ENCODE measurements around the gene APOL6. TPM values are rescaled to one million over a fixed set of nuclear protein-coding genes. Genes with fewer than 3 reads are reported as not detected.

Gene APOL6
- total and polyA plus RNA-seq, 7 donors = 0.87 to 9.5 (median 2.4) TPM

DNA sequence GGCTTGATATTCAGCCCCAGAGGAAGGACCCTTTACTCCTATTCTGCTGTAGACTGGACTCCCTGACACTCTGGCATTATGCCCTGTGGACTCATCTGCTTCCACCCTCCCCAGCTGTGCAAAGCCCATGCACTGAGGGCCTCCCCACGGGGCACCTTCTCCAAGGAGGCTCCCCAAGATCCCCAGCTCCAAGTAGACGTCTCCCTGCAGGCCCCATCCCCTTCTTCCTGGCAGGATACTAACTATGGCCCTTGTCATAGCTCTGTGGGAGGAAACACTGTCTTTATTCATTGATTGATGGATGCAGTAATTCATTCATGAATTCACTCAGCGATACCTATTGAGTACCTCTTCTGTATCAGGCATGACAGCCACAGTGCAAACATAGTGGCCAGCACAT lies 15.3 kb upstream of the APOL6 start:
- Histone ChIP-seq H3K27me3 (ENCODE audit: insufficient read depth in 3 of 3, low read length in 2 of 3) (no peaks in the 10 kb centered on the region), H3K27ac (no peak overlapping the region), H3K36me3 (ENCODE audit: insufficient read depth in 1 of 2, low read depth in 1 of 2) (no peaks in the 10 kb centered on the region), H3K4me1 (peaks cover 8% of the 10 kb centered on the region), H3K9me3 (no peaks in the 10 kb centered on the region), H3K4me3 (no peak overlapping the region)
- TF ChIP-seq, protein P1, sequence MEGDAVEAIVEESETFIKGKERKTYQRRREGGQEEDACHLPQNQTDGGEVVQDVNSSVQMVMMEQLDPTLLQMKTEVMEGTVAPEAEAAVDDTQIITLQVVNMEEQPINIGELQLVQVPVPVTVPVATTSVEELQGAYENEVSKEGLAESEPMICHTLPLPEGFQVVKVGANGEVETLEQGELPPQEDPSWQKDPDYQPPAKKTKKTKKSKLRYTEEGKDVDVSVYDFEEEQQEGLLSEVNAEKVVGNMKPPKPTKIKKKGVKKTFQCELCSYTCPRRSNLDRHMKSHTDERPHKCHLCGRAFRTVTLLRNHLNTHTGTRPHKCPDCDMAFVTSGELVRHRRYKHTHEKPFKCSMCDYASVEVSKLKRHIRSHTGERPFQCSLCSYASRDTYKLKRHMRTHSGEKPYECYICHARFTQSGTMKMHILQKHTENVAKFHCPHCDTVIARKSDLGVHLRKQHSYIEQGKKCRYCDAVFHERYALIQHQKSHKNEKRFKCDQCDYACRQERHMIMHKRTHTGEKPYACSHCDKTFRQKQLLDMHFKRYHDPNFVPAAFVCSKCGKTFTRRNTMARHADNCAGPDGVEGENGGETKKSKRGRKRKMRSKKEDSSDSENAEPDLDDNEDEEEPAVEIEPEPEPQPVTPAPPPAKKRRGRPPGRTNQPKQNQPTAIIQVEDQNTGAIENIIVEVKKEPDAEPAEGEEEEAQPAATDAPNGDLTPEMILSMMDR (IDR thresholded peaks at IDR 0.05) = no peak
- DNase-seq (no peak), ATAC-seq (no peak)
- intact Hi-C loops (cut with DNase I) = loop anchor here in 1 of 2 donors (5.0 kb wide), 1 partner anchor 44 kb away; no protein-coding TSS in a partner anchor
- WGBS, 3 donors = 74 to 81% (median 74%) methylated on average over 3 of the region's 3 CpGs

DNA sequence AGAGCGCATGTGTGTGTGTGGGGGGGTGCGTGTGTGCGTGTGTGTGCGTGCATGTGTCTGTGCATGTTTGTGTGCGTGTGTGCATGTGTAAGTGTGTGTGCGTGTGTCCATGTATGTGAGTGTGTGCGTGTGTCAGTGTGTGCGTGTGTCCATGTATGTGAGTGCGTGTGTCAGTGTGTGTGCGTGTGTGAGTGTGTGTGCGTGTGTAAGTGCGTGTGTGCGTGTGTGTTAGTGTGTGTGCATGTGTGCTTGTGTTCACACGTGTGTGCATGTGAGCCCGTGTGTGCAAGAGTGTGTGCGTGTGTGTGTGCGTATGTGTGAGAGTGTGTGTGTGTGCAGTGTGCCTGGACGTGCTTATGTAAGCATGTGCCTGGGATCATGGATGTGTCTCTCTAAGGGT lies 14.7 kb upstream of the APOL6 start:
- no peaks in the 10 kb centered on the region for H3K9me3 ChIP-seq
- intact Hi-C loops (cut with DNase I) = loop anchor here in 1 of 2 donors (5.0 kb wide), 1 partner anchor 44 kb away; no protein-coding TSS in a partner anchor
- TF ChIP-seq, protein P1 (IDR thresholded peaks at IDR 0.05) = no peak
- no peak overlapping the region for H3K27ac ChIP-seq
- H3K4me1 ChIP-seq = peaks cover 13% of the 10 kb centered on the region
- no peaks in the 10 kb centered on the region for H3K36me3 ChIP-seq (ENCODE audit: insufficient read depth in 1 of 2, low read depth in 1 of 2)
- WGBS, 3 donors = 82 to 93% (median 89%) methylated on average over 18 of the region's 18 CpGs
- no peak overlapping the region for H3K4me3 ChIP-seq
- no peaks in the 10 kb centered on the region for H3K27me3 ChIP-seq (ENCODE audit: insufficient read depth in 3 of 3, low read length in 2 of 3)
- DNase-seq (no peak), ATAC-seq (no peak)

DNA sequence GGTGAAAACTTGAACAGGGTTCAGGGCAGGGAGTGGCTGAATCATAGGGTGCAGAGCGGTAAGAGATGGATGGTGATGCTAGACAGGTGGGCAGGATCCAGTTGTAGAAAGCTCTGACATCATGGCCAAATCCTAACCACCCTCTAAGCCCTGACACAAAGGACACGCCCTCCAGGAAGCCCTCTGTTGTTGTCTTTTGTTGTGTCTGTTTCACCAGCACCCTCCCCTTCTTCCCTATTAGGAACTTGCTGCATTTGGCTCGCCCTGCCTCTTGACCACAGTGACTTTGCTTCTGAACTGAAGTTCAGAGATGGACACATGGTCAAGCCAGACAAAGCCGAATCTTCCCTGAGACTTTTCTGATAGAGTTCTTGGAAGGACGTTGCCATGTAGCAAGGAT lies 14.2 kb upstream of the APOL6 start:
- Histone ChIP-seq H3K27ac (no peak overlapping the region), H3K9me3 (no peaks in the 10 kb centered on the region), H3K27me3 (ENCODE audit: insufficient read depth in 3 of 3, low read length in 2 of 3) (no peaks in the 10 kb centered on the region), H3K36me3 (ENCODE audit: insufficient read depth in 1 of 2, low read depth in 1 of 2) (no peaks in the 10 kb centered on the region), H3K4me3 (no peak overlapping the region), H3K4me1 (peaks cover 18% of the 10 kb centered on the region)
- intact Hi-C loops (cut with DNase I) = loop anchor here in 1 of 2 donors (5.0 kb wide), 1 partner anchor 43 kb away; no protein-coding TSS in a partner anchor
- DNase-seq (no peak), ATAC-seq (no peak)
- WGBS, 3 donors = 71 to 84% (median 80%) methylated on average over 5 of the region's 5 CpGs
- TF ChIP-seq, protein P1 (IDR thresholded peaks at IDR 0.05) = no peak

DNA sequence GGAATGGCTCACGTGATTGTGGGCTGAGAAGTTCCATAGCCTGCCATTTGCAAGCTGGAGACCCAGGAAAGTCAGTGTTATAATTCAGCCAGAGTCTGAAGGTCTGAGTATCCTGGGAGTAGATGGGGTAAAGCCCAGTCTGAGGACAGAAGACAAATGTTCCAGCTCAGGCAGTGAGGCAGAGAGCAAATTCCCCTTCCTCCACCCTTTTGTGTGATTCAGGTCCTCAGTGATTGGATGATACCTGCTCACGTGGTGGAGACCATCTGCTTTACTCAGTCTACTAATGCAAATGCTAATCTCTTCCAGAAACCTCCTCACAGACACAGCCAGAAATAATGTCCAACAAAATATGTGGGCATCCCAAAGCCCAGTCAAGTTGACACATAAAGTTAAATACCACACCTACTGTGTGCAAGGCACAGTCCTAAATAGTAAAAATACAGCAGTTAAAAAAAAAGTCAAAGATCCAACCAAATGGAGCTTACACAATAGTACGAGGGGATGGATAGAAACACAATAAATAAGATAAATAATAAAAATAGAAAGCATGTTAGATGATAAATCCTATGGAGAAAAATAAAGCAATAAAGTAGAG lies 13.2 kb upstream of the APOL6 start:
- Histone ChIP-seq H3K4me3 (no peak overlapping the region), H3K4me1 (peaks cover 17% of the 10 kb centered on the region), H3K9me3 (no peaks in the 10 kb centered on the region), H3K36me3 (ENCODE audit: insufficient read depth in 1 of 2, low read depth in 1 of 2) (no peaks in the 10 kb centered on the region), H3K27ac (no peak overlapping the region), H3K27me3 (ENCODE audit: insufficient read depth in 3 of 3, low read length in 2 of 3) (no peaks in the 10 kb centered on the region)
- no peak for ATAC-seq
- TF ChIP-seq, protein P1 (IDR thresholded peaks at IDR 0.05) = no peak
- no peak for DNase-seq
- intact Hi-C loops (cut with DNase I) = loop anchor here in 1 of 2 donors (5.0 kb wide), 1 partner anchor 42 kb away; no protein-coding TSS in a partner anchor
- 73 to 91% (median 91%) methylated on average over 3 of the region's 3 CpGs for WGBS, 3 donors

- ATAC-seq (no peak), DNase-seq (no peak)
- Histone ChIP-seq H3K36me3 (ENCODE audit: insufficient read depth in 1 of 2, low read depth in 1 of 2) (no peaks in the 10 kb centered on the region), H3K9me3 (no peaks in the 10 kb centered on the region), H3K4me3 (no peak overlapping the region), H3K27me3 (ENCODE audit: insufficient read depth in 3 of 3, low read length in 2 of 3) (no peaks in the 10 kb centered on the region), H3K27ac (no peak overlapping the region), H3K4me1 (peaks cover 17% of the 10 kb centered on the region)
- TF ChIP-seq, protein P1 (IDR thresholded peaks at IDR 0.05) = no peak
- 80 to 88% (median 85%) methylated on average over 5 of the region's 5 CpGs for WGBS, 3 donors
- intact Hi-C loops (cut with DNase I) = no loop called here
Measured at GRCh38 chr22:35637254-35637653, 11.0 kb upstream of the APOL6 start.
